ENCODE measurements around the gene GALNT5.
"Not testable (repeated sequence)": the region's sequence is repeated elsewhere in the genome, so short reads cannot be mapped to it uniquely, and the experiment has no call there.

GALNT5 gene

DNA sequence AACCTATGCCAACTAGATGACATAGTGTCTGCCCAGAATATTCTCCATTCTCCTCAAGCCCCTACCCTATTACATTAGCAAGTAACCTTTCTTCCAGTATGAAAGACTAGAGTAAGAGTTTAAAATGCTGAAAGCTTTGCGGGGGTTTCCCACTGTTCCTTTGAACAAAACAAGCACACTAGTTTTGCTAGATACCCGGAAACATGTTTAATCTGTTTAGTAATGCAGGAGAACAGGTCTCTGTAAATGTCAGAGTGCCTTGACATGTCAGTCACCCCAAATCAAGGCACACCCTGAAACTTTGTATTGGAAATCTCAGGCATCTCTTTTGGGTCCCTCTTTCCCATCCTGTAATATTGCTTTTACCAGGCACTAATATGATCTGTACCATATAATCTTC is 11.6 kb downstream of the GALNT5 start:
- no peak for DNase-seq (ENCODE audit: low read depth)
- TF ChIP-seq MYC (IDR thresholded peaks at IDR 0.05; ENCODE audit: low read depth, low read length) (no peak), MAX (IDR thresholded peaks at IDR 0.05; ENCODE audit: low read depth, low read length) (no peak), POLR2A (IDR thresholded peaks at IDR 0.05; ENCODE audit: extremely low read depth, insufficient read length) (no peak)
- TF ChIP-seq, protein P1, sequence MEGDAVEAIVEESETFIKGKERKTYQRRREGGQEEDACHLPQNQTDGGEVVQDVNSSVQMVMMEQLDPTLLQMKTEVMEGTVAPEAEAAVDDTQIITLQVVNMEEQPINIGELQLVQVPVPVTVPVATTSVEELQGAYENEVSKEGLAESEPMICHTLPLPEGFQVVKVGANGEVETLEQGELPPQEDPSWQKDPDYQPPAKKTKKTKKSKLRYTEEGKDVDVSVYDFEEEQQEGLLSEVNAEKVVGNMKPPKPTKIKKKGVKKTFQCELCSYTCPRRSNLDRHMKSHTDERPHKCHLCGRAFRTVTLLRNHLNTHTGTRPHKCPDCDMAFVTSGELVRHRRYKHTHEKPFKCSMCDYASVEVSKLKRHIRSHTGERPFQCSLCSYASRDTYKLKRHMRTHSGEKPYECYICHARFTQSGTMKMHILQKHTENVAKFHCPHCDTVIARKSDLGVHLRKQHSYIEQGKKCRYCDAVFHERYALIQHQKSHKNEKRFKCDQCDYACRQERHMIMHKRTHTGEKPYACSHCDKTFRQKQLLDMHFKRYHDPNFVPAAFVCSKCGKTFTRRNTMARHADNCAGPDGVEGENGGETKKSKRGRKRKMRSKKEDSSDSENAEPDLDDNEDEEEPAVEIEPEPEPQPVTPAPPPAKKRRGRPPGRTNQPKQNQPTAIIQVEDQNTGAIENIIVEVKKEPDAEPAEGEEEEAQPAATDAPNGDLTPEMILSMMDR (IDR thresholded peaks at IDR 0.05; ENCODE audit: low read depth, low read length): no peak
- H3K4me3 ChIP-seq (ENCODE audit: low read depth, low read length): no peak overlapping the region

DNA sequence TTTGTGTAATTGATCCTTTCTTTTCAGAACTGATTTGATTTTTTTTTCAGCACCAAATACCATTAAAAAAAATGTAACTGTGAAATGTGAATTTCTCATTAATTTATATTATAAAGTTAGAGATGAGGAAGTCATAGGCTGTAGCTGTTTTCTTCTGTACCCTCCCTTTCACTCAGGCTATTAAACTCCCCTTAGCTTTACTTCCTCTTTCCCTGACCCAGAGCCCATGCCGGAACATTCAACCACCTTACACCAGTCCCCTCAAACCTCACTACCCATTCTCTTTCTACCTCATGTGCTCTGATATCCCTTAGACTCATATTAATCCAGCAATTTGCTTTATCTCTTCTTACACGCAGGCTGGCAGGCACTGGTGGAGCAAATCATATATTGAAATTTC is 12.4 kb downstream of the GALNT5 start:
- H3K4me3 ChIP-seq (ENCODE audit: low read depth, low read length): no peak overlapping the region
- TF ChIP-seq, protein P1 (IDR thresholded peaks at IDR 0.05; ENCODE audit: low read depth, low read length): no peak
- no peak for TF ChIP-seq MYC (IDR thresholded peaks at IDR 0.05; ENCODE audit: low read depth, low read length)
- no peak for TF ChIP-seq POLR2A (IDR thresholded peaks at IDR 0.05; ENCODE audit: extremely low read depth, insufficient read length)
- TF ChIP-seq MAX (IDR thresholded peaks at IDR 0.05; ENCODE audit: low read depth, low read length): no peak
- peak; percentile 60 for DNase-seq (ENCODE audit: low read depth)

DNA sequence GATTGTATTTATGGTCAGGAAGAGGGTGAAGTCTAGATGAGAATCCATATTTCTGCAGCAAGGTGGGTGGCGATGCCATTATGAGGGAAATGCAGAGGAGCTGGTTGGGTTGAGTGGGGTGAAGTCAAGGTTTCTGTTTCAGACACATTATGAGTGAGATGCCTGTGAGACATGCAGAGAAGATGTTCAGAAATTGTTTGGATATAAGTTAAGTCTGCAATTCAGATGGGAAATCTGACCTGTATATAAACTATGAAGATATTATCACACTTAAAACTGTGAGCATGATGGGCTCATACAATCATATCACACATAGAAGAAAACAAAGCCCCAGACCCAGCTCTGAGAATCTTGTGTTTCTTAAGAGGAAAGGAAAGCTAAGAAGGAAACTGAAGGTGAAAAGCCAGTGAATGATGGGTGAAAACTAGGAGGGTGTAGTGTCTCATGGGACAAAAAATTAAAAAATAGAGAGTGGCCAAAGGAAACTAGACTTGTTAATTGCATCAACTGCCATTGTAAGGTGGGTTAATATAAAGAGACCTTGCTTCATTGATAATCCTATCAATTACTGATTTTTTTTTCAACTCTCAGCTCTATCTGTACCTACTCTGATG is 14.2 kb downstream of the GALNT5 start:
- TF ChIP-seq, protein P1 (IDR thresholded peaks at IDR 0.05; ENCODE audit: low read depth, low read length): no peak
- TF ChIP-seq POLR2A (IDR thresholded peaks at IDR 0.05; ENCODE audit: extremely low read depth, insufficient read length) (no peak), MYC (IDR thresholded peaks at IDR 0.05; ENCODE audit: low read depth, low read length) (no peak), MAX (IDR thresholded peaks at IDR 0.05; ENCODE audit: low read depth, low read length) (no peak)
- no peak for DNase-seq (ENCODE audit: low read depth)
- no peak overlapping the region for H3K4me3 ChIP-seq (ENCODE audit: low read depth, low read length)

DNA sequence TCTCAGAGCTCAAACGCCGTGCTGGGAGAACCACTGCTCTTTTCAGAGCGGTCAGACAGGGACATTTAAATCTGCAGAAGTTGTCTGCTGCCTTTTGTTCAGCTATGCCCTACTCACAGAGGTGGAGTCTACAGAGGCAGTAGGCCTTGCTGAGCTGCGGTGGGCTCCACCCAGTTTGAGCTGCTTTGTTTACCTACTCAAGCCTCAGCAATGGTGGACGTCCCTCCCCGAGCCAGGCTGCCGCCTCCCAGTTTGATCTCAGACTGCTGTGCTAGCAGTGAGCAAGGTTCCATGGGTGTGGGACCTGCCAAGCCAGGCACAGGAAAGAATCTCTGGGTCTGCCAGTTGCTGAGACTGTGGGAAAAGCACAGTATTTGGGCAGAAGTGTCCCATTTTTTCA is 21.8 kb downstream of the GALNT5 start:
- DNase-seq (ENCODE audit: low read depth); H3K4me3 ChIP-seq (ENCODE audit: low read depth, low read length): not testable (repeated sequence)

DNA sequence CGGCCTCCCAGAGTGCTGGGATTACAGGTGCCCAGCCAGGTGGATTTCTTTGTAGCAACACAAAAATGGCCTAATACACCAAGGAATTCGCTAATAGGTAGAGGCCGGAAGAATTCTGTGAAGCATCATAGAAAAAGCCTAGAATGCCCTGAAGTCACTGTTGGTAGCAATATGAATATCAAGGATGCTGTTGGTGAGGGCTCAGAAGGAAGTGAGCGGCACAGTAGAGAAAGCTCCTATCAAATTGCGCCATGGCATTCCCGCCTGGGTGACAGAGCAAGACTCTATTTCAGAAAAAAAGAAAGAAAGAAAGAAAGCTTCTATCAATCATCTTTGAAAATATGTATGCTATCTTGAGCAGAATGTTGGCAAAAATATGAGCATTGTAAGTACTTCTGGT is 23.8 kb downstream of the GALNT5 start:
- no peak for TF ChIP-seq MAX (IDR thresholded peaks at IDR 0.05; ENCODE audit: low read depth, low read length)

GRCh38 chr2:157283468-157283867 is 26.0 kb downstream of the GALNT5 start:
- no peak overlapping the region for H3K4me3 ChIP-seq (ENCODE audit: low read depth, low read length)
- TF ChIP-seq POLR2A (IDR thresholded peaks at IDR 0.05; ENCODE audit: extremely low read depth, insufficient read length) (no peak), MYC (IDR thresholded peaks at IDR 0.05; ENCODE audit: low read depth, low read length) (no peak), MAX (IDR thresholded peaks at IDR 0.05; ENCODE audit: low read depth, low read length) (no peak)
- TF ChIP-seq, protein P1 (IDR thresholded peaks at IDR 0.05; ENCODE audit: low read depth, low read length): no peak
- DNase-seq (ENCODE audit: low read depth): no peak

More for the DNA sequence above, 23.8 kb downstream of the GALNT5 start:
- H3K4me3 ChIP-seq (ENCODE audit: low read depth, low read length): no peak overlapping the region
- no peak for DNase-seq (ENCODE audit: low read depth)

DNA sequence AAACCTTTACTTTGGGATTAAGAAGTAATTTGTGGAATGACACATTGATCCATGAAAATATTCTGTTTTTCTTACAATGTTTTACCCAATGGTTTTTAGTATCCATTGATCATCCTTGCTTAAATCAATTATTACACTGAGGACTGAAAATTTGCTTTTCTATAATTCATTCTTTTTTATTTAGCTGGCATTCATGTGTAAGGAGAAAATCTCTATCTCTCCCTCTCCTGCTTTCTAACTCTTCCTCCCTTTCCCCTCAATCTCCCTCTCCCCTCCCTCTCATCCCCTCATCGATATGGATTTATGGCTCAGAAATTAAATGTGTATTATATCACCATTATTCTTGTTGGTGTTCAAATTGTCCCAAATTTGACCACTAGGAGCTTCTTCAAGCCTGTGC is 29.7 kb downstream of the GALNT5 start:
- H3K4me3 ChIP-seq (ENCODE audit: low read depth, low read length): no peak overlapping the region
- TF ChIP-seq POLR2A (IDR thresholded peaks at IDR 0.05; ENCODE audit: extremely low read depth, insufficient read length): no peak
- no peak for TF ChIP-seq MYC (IDR thresholded peaks at IDR 0.05; ENCODE audit: low read depth, low read length)
- no peak for TF ChIP-seq MAX (IDR thresholded peaks at IDR 0.05; ENCODE audit: low read depth, low read length)
- TF ChIP-seq, protein P1 (IDR thresholded peaks at IDR 0.05; ENCODE audit: low read depth, low read length): no peak
- DNase-seq (ENCODE audit: low read depth): no peak

Measured in NB4 (cell line).